ENCODE measurements around the gene TRIM16. TPM values are rescaled to one million over a fixed set of nuclear protein-coding genes. Genes with fewer than 3 reads are reported as not detected.

The TRIM16 gene
- total and polyA plus RNA-seq, 5 experiments from 2014 or later = 1.3 to 8.6 (median 4.8) TPM

Other genes with a start within 250 kb of the TRIM16 start
- gene CDRT4, start 216.7 kb downstream of the TRIM16 start, total RNA-seq = 10 to 100 TPM in 1 of 2 experiments, 1 to 10 TPM in 1; 8.0 to 10.6 TPM
- 1 to 10 TPM in 2 of 3 donors, under 1 TPM in 1; 0.84 to 1.8 (median 1.5) TPM for gene CDRT4, start 216.7 kb downstream of the TRIM16 start, polyA plus RNA-seq
- 10 to 100 TPM; 16.1 to 22.2 TPM for gene TVP23C, start 120.8 kb downstream of the TRIM16 start, total RNA-seq
- 1 to 10 TPM; 1.2 to 4.1 (median 3.6) TPM for gene TVP23C, start 120.8 kb downstream of the TRIM16 start, polyA plus RNA-seq
- under 1 TPM; 0.62 to 0.77 TPM for gene FBXW10B, start 64.6 kb downstream of the TRIM16 start, total RNA-seq
- not detected for gene FBXW10B, start 64.6 kb downstream of the TRIM16 start, polyA plus RNA-seq
- gene ZNF286A, start 15.4 kb upstream of the TRIM16 start, total RNA-seq = 10 to 100 TPM; 27.5 to 32.3 TPM
- gene ZNF286A, start 15.4 kb upstream of the TRIM16 start, polyA plus RNA-seq = 10 to 100 TPM; 13.8 to 22.0 (median 16.8) TPM
- gene TBC1D26, start 48.0 kb upstream of the TRIM16 start, total RNA-seq = 1 to 10 TPM in 1 of 2 experiments, not detected in 1; 1.0 TPM
- gene TBC1D26, start 48.0 kb upstream of the TRIM16 start, polyA plus RNA-seq = not detected